Colonic mucosa (tissue), 4 donors: ENCODE results near the gene SYNDIG1. TPM values are rescaled to one million over a fixed set of nuclear protein-coding genes. Genes with fewer than 3 reads are reported as not detected.

Experiments
- DNase-seq: peaks from one replicate; pipeline ENCODE4 v3.0.0-alpha.2; 2020
- H3K27ac ChIP-seq: fragments of 200-600 bp; one replicate; pipeline ENCODE4 v1.8.0; 2021
- H3K27me3 ChIP-seq: fragments of 200-600 bp; one replicate; pipeline ENCODE4 v1.8.0; 2021
- H3K36me3 ChIP-seq: fragments of 200-600 bp; one replicate; pipeline ENCODE4 v1.8.0; 2021
- H3K4me1 ChIP-seq: fragments of 200-600 bp; one replicate; pipeline ENCODE4 v1.8.0; 2021; ENCODE audit warnings: mild to moderate bottlenecking
- H3K4me3 ChIP-seq: fragments of 200-600 bp; one replicate; pipeline ENCODE4 v1.8.0; 2021
- H3K9ac ChIP-seq, 2 donors: one replicate each; pipeline ENCODE4 v1.7.0; 2013; ENCODE audit warnings: control low read depth in 2 of 2, low read depth in 2 of 2, low read length in 2 of 2
- H3K9me3 ChIP-seq: fragments of 200-600 bp; one replicate; pipeline ENCODE4 v1.8.0; 2021
- intact Hi-C: fragments of 100-400 bp; cut with DNase I; formaldehyde crosslinking; loops from one replicate; pipeline ENCODE4 v1.14.1; 2022
- total RNA-seq, 2 donors: library from RNA; stranded (reverse); fragmentation: NEBNext Ultra II Directional in 1 of 2; extraction: Animal tissue kit (Norgen Biotek cat#: 25700) in 1 of 2; gene quantifications; one replicate each; pipeline ENCODE4 v1.2.1, GENCODE V29; 2021
- TF ChIP-seq, protein P1 (sequence below): fragments of 200-600 bp; IDR thresholded peaks from one replicate; pipeline ENCODE4 v1.8.0; 2022; ENCODE audit warnings: antibody characterized with exemption, mild to moderate bottlenecking
- donor health status: healthy.
- donor health status: DM: no; HTN: no; CAD: no.
- donor health status: DM: no; HTN: no; CAD: no.

Gene SYNDIG1
- total RNA-seq, 2 donors from 2014 or later = 0.10 to 0.19 TPM

DNA sequence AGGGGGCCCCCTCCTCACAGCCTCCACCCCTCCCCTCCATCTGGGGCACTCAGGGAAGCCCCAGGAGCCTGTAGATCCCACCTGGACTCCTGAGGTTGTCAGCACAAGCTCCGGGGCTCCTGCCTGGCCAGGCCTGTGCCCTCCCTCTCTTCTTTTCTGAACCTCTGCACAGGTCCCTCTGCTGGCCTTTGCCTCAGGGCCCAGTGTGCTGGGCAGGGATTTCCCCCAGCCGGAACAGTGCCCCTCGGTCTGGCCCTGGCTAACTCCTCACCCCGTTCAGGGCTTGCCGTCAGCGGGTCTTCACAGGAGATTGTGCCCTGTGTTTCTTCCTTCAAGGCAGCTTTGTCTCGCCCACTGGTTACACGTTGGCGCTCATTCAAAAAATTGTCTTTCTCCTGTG lies 64.9 kb downstream of the SYNDIG1 start:
- H3K27me3 ChIP-seq = no peaks in the 10 kb centered on the region
- no peaks in the 10 kb centered on the region for H3K4me1 ChIP-seq
- H3K36me3 ChIP-seq = no peaks in the 10 kb centered on the region
- no peak for DNase-seq
- TF ChIP-seq, protein P1, sequence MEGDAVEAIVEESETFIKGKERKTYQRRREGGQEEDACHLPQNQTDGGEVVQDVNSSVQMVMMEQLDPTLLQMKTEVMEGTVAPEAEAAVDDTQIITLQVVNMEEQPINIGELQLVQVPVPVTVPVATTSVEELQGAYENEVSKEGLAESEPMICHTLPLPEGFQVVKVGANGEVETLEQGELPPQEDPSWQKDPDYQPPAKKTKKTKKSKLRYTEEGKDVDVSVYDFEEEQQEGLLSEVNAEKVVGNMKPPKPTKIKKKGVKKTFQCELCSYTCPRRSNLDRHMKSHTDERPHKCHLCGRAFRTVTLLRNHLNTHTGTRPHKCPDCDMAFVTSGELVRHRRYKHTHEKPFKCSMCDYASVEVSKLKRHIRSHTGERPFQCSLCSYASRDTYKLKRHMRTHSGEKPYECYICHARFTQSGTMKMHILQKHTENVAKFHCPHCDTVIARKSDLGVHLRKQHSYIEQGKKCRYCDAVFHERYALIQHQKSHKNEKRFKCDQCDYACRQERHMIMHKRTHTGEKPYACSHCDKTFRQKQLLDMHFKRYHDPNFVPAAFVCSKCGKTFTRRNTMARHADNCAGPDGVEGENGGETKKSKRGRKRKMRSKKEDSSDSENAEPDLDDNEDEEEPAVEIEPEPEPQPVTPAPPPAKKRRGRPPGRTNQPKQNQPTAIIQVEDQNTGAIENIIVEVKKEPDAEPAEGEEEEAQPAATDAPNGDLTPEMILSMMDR = no peak
- intact Hi-C loops = no loop called here
- no peak overlapping the region for H3K9ac ChIP-seq
- H3K4me3 ChIP-seq = no peak overlapping the region
- no peak overlapping the region for H3K27ac ChIP-seq
- no peaks in the 10 kb centered on the region for H3K9me3 ChIP-seq

DNA sequence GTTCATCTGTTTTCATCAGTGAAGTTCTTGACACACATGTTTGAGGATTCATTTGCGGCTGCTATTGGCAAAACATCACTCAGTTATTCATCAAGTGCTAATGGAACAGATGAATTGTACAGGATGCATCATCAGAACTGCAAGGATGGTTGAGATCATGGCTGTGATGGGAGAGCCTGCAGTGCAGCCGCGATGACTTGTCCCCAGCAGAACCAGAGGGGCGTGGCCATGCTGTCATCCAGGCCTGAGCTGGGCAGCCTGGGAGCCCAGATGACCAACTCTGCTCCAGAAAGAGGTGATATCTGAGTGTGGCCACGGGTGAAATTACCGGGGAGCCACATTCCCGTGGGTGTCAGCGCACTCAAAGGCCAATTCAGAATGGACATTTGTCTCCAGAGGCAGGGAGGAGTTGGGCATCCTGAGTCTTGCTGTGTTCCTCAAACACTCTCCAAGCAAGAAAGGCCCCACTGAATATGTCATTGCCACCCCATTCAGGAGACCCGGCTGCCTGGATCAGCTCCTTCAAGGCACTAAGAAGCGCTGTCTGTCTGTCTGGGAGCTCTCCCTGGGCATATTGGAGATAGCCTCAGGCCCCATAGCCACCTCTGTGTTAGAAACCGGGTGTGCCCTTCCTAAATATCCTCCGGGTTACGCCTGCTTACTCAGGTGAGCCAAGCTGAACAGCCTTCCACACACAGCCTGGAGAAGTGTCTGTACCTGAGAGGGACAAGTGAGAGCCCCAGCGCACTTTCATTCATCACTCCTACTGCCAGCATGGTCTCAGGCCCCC lies 66.7 kb downstream of the SYNDIG1 start:
- no peak overlapping the region for H3K4me3 ChIP-seq
- no peaks in the 10 kb centered on the region for H3K4me1 ChIP-seq
- TF ChIP-seq, protein P1 = no peak
- intact Hi-C loops = no loop called here
- no peak overlapping the region for H3K27ac ChIP-seq
- H3K36me3 ChIP-seq = no peaks in the 10 kb centered on the region
- H3K9ac ChIP-seq = no peak overlapping the region
- H3K9me3 ChIP-seq = no peaks in the 10 kb centered on the region
- no peak for DNase-seq
- no peaks in the 10 kb centered on the region for H3K27me3 ChIP-seq

DNA sequence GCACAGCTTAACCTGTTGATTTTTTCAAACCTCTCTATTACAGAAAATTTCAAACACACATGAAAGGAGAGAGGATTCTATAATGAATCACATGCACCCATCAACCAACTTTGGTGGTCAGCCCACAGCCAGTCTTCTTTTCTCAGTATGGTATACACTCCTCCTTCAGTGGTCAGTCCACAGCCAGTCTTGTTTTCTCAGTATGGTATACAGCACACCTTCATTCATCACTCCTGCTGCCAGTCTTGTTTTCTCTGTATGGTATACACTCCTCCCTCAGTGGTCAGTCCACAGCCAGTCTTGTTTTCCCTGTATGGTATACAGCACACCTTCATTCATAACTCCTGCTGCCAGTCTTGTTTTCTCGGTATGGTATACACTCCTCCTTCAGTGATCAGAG lies 67.8 kb downstream of the SYNDIG1 start:
- Histone ChIP-seq H3K9me3 (no peaks in the 10 kb centered on the region), H3K4me1 (no peaks in the 10 kb centered on the region), H3K9ac (no peak overlapping the region), H3K27me3 (no peaks in the 10 kb centered on the region), H3K36me3 (no peaks in the 10 kb centered on the region), H3K4me3 (no peak overlapping the region), H3K27ac (no peak overlapping the region)
- TF ChIP-seq, protein P1 = no peak
- no peak for DNase-seq
- intact Hi-C loops = no loop called here

DNA sequence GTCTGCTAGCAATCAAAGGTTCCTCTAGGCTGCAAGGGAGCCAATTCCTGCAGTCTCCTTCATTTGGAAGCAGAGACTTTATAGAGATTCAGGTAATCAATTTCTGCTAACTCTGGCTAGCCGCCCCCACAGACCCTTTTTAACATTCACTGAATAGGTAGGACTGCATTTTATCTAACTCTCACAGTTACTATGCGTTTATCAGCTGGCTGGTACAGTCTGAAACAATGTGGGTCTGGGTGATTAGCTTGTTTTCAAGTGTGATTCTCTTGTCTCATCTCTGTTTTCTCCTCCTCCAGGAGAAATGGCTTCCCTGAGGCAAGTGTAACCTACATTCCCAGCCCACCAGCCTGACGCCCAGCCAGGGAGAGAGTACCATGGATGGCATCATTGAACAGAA lies 73.3 kb downstream of the SYNDIG1 start:
- H3K27ac ChIP-seq = no peak overlapping the region

DNA sequence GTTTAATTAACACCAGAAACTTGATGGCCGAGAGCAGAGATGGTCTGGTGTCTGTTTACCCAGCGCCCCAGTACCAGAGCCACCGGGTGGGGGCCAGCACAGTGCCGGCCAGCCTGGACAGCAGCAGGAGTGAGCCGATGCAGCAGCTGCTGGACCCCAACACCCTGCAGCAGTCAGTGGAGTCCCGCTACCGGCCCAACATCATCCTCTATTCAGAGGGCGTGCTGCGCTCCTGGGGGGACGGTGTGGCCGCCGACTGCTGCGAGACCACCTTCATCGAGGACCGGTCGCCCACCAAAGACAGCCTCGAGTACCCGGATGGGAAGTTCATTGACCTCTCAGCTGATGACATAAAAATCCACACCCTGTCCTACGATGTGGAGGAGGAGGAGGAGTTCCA lies 73.7 kb downstream of the SYNDIG1 start:
- TF ChIP-seq, protein P1 = no peak
- H3K4me3 ChIP-seq = no peak overlapping the region
- H3K9ac ChIP-seq = no peak overlapping the region
- intact Hi-C loops = no loop called here
- no peaks in the 10 kb centered on the region for H3K9me3 ChIP-seq
- H3K36me3 ChIP-seq = no peaks in the 10 kb centered on the region
- H3K4me1 ChIP-seq = no peaks in the 10 kb centered on the region
- H3K27me3 ChIP-seq = no peaks in the 10 kb centered on the region
- no peak overlapping the region for H3K27ac ChIP-seq
- DNase-seq = no peak

More for the DNA sequence above, 73.3 kb downstream of the SYNDIG1 start:
- Histone ChIP-seq H3K4me1 (no peaks in the 10 kb centered on the region), H3K36me3 (no peaks in the 10 kb centered on the region), H3K27me3 (no peaks in the 10 kb centered on the region), H3K9ac (no peak overlapping the region), H3K4me3 (no peak overlapping the region), H3K9me3 (no peaks in the 10 kb centered on the region)
- DNase-seq = no peak
- TF ChIP-seq, protein P1 = no peak
- intact Hi-C loops = no loop called here
